ENCODE measurements around the gene ADCY5. TPM values are rescaled to one million over a fixed set of nuclear protein-coding genes. Genes with fewer than 3 reads are reported as not detected.

The ADCY5 gene
- total RNA-seq, 1 donor, result under 0.01 TPM

Other genes with a start within 250 kb of the ADCY5 start
- gene SEC22A, start 247.1 kb downstream of the ADCY5 start, total RNA-seq, result 18.6 TPM
- 14.5 TPM for gene HACD2, start 136.0 kb upstream of the ADCY5 start, total RNA-seq